Measurements from ENCODE around the gene NHERF2. TPM values are rescaled to one million over a fixed set of nuclear protein-coding genes. Genes with fewer than 3 reads are reported as not detected.

NHERF2 gene
- total and polyA plus RNA-seq, 9 of the 15 experiments (the other 6 are each of a cell fraction or from before 2014, with no cell fraction given): 0.15 to 42.0 (median 12.5) TPM

DNA sequence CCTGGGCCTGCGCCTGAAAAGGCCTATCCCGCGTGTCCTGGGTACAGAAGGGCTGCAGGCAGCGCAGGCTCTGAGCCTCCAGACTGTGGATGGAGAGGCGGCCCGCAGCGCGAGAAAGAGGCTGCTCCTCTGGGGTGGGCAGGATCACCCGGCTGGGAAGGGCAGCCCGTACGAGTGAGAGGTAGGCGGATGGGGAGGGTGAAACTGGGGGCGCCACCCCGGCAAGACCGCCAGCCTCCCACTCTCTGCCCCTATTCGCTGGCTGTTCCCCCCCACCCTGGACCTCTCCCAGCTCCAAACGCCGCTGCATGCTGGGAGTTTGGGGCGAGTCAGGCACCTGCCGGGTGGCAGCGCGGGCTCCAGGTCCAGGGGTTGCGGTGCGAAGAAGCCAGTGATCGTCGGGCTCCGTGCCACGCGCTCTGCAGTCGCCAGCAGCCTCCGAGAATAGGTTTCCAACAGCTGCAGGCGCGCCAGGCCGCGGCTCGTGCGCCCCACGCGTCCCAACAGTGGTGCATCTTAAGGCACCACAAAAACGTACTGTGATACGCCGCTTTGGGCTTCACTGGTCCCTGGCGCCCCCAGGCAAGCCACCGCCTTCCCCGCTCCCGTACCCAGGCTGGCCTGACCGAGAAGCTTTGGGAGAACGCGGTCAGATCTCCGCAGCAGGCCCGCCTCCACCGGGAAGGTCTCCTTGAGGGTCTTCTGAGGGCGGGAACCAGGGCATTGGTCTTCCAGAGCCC lies 46.5 kb upstream of the NHERF2 start:
- intact Hi-C loops (cut with micrococcal nuclease): no loop called here
- 89% methylated on average over 32 of the region's 53 CpGs for WGBS (ENCODE audit: insufficient coverage, low coverage, missing lambda C conversion rate)
- H3K27ac ChIP-seq (ENCODE audit: extremely low read depth, low read depth, low read length): no peak overlapping the region
- ChIA-PET CTCF (ENCODE audit: low intra/inter-chr PET ratio) (no interaction called here), POLR2A (interaction anchor here (0.9 to 10.2 kb wide), 2 partner anchors 8 to 14 kb away, joined by 4 to 103 read pairs; partner anchors contain the start of genes RNF151, RPS2 and TBL3)
- BruUV-seq (replicated peaks): no TSS peak
- no peaks in the 10 kb centered on the region for H3K27me3 ChIP-seq (ENCODE audit: control insufficient read depth in 2 of 2, insufficient read depth in 2 of 2, low read length in 2 of 2)
- TF ChIP-seq FIP1L1 (IDR thresholded peaks at IDR 0.05; ENCODE audit: low read depth, low read length, poor library complexity, severe bottlenecking) (peak; percentile 17), RBFOX2 (IDR thresholded peaks at IDR 0.05; ENCODE audit: low read depth, low read length) (0 out of 2 replicates have a peak, but pooled peaks have one; percentile 6), EZH2 (IDR thresholded peaks at IDR 0.05; ENCODE audit: borderline replicate concordance, low read depth, low read length) (no peak), EWSR1 (IDR thresholded peaks at IDR 0.05; ENCODE audit: borderline replicate concordance, low read depth, partially characterized antibody) (no peak), POLR2A (conservative IDR thresholded peaks at IDR 0.05) (peak; percentile 25), POLR2G (IDR thresholded peaks at IDR 0.05; ENCODE audit: low read depth, low read length) (peak; percentile 69), PHF20 (IDR thresholded peaks at IDR 0.05; ENCODE audit: partially characterized antibody) (no peak)
- TF ChIP-seq, protein P1, sequence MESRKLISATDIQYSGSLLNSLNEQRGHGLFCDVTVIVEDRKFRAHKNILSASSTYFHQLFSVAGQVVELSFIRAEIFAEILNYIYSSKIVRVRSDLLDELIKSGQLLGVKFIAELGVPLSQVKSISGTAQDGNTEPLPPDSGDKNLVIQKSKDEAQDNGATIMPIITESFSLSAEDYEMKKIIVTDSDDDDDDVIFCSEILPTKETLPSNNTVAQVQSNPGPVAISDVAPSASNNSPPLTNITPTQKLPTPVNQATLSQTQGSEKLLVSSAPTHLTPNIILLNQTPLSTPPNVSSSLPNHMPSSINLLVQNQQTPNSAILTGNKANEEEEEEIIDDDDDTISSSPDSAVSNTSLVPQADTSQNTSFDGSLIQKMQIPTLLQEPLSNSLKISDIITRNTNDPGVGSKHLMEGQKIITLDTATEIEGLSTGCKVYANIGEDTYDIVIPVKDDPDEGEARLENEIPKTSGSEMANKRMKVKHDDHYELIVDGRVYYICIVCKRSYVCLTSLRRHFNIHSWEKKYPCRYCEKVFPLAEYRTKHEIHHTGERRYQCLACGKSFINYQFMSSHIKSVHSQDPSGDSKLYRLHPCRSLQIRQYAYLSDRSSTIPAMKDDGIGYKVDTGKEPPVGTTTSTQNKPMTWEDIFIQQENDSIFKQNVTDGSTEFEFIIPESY (CRISPR knock-in tag; IDR thresholded peaks at IDR 0.05): peak; percentile 36; the same call in 1 of the 2 replicates
- TF ChIP-seq, protein P2, sequence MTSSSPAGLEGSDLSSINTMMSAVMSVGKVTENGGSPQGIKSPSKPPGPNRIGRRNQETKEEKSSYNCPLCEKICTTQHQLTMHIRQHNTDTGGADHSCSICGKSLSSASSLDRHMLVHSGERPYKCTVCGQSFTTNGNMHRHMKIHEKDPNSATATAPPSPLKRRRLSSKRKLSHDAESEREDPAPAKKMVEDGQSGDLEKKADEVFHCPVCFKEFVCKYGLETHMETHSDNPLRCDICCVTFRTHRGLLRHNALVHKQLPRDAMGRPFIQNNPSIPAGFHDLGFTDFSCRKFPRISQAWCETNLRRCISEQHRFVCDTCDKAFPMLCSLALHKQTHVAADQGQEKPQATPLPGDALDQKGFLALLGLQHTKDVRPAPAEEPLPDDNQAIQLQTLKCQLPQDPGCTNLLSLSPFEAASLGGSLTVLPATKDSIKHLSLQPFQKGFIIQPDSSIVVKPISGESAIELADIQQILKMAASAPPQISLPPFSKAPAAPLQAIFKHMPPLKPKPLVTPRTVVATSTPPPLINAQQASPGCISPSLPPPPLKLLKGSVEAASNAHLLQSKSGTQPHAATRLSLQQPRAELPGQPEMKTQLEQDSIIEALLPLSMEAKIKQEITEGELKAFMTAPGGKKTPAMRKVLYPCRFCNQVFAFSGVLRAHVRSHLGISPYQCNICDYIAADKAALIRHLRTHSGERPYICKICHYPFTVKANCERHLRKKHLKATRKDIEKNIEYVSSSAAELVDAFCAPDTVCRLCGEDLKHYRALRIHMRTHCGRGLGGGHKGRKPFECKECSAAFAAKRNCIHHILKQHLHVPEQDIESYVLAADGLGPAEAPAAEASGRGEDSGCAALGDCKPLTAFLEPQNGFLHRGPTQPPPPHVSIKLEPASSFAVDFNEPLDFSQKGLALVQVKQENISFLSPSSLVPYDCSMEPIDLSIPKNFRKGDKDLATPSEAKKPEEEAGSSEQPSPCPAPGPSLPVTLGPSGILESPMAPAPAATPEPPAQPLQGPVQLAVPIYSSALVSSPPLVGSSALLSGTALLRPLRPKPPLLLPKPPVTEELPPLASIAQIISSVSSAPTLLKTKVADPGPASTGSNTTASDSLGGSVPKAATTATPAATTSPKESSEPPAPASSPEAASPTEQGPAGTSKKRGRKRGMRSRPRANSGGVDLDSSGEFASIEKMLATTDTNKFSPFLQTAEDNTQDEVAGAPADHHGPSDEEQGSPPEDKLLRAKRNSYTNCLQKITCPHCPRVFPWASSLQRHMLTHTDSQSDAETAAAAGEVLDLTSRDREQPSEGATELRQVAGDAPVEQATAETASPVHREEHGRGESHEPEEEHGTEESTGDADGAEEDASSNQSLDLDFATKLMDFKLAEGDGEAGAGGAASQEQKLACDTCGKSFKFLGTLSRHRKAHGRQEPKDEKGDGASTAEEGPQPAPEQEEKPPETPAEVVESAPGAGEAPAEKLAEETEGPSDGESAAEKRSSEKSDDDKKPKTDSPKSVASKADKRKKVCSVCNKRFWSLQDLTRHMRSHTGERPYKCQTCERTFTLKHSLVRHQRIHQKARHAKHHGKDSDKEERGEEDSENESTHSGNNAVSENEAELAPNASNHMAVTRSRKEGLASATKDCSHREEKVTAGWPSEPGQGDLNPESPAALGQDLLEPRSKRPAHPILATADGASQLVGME (CRISPR knock-in tag; IDR thresholded peaks at IDR 0.05): no peak
- no peak overlapping the region; a peak in 1 of 4 replicates for H3K9ac ChIP-seq (ENCODE audit: insufficient read depth in 1 of 2, low read depth in 2 of 2, low read length in 2 of 2)
- H3K9me1 ChIP-seq (ENCODE audit: control insufficient read depth, insufficient read depth, low read length): no peaks in the 10 kb centered on the region
- peaks cover 2 to 84% of the 10 kb centered on the region in 2 experiments; a peak in 4 of 5 replicates for H3K4me1 ChIP-seq (replicated peaks in 1 of 2; ENCODE audit: control insufficient read depth in 2 of 2, insufficient read depth in 2 of 2, low read length in 2 of 2)
- in situ Hi-C loops (cut with MboI): no loop called here
- DNase-seq (ENCODE audit: extremely low read depth in 1 of 4, low spot score in 3 of 4) (peak in 1 of 4 experiments; percentile 10), ATAC-seq (no peak), FAIRE-seq (no peak)
- H3K9me3 ChIP-seq (replicated peaks; ENCODE audit: control insufficient read depth, insufficient read depth, low read depth, low read length): no peaks in the 10 kb centered on the region
- no peaks in the 10 kb centered on the region for H4K20me1 ChIP-seq (replicated peaks; ENCODE audit: control insufficient read depth, insufficient read depth, low read length)
- peaks cover 44% of the 10 kb centered on the region; the same call in 2 of the 3 replicates for H3K36me3 ChIP-seq (ENCODE audit: control insufficient read depth, insufficient read depth, low read length)
- peaks cover 8% of the 10 kb centered on the region for H3K79me2 ChIP-seq (ENCODE audit: control insufficient read depth, insufficient read depth, low read length)
- no peak overlapping the region for H3K4me2 ChIP-seq (ENCODE audit: insufficient read depth, low read length)
- no peak overlapping the region for H2AFZ ChIP-seq (ENCODE audit: low read depth, low read length)
- H3K4me3 ChIP-seq: no peak overlapping the region

Data from K562 (cell line).